ENCODE data around the gene HDGF.

The HDGF gene

GRCh38 chr1:156745881-156746280 is 5.6 kb downstream of the HDGF start:
- DNase-seq: no peak

- DNase-seq: no peak
These were observed 6.6 kb downstream of the HDGF start for GRCh38 chr1:156744786-156745419.

GRCh38 chr1:156744344-156744743 is 7.1 kb downstream of the HDGF start:
- no peak for DNase-seq

GRCh38 chr1:156743367-156744302 is 7.8 kb downstream of the HDGF start:
- no peak for DNase-seq

GRCh38 chr1:156742801-156743200 is 8.7 kb downstream of the HDGF start:
- no peak for DNase-seq

- no peak for DNase-seq
These were observed 9.5 kb downstream of the HDGF start for GRCh38 chr1:156742017-156742416.

- no peak for DNase-seq
These were observed 9.9 kb downstream of the HDGF start for GRCh38 chr1:156741481-156741983.

- peak; percentile 100 for DNase-seq
These were observed 10.6 kb downstream of the HDGF start, which contains the start of gene MRPL24 for GRCh38 chr1:156740741-156741480. MRPL24 (minus strand) TSS chr1:156741088; CDS start chr1:156738704, 2,384 bp downstream.

GRCh38 chr1:156740237-156740740 is 11.2 kb downstream of the HDGF start:
- DNase-seq: no peak

- DNase-seq: no peak
These were observed 12.6 kb downstream of the HDGF start for GRCh38 chr1:156738916-156739315.

GRCh38 chr1:156738407-156738806 is 13.1 kb downstream of the HDGF start:
- no peak for DNase-seq

- no peak for DNase-seq
These were observed 17.4 kb downstream of the HDGF start for GRCh38 chr1:156733989-156734584.

- DNase-seq: peak; percentile 98
These were observed 22.6 kb downstream of the HDGF start, which contains the start of gene ISG20L2 for GRCh38 chr1:156728599-156729462. ISG20L2 (minus strand) TSS chr1:156728766; CDS start chr1:156727652, 1,114 bp downstream.

- DNase-seq: peak; percentile 87
These were observed 23.4 kb downstream of the HDGF start, which contains the start of gene METTL25B for GRCh38 chr1:156727926-156728598. METTL25B (plus strand) TSS chr1:156728469; CDS start chr1:156729105, 636 bp downstream.

- DNase-seq: no peak
These were observed 24.0 kb downstream of the HDGF start for GRCh38 chr1:156727492-156727891.

- peak; percentile 17 for DNase-seq
These were observed 24.8 kb downstream of the HDGF start for GRCh38 chr1:156726549-156727226.

GRCh38 chr1:156725683-156726280 is 25.7 kb downstream of the HDGF start:
- peak; percentile 86 for DNase-seq

- no peak for DNase-seq
These were observed 29.9 kb downstream of the HDGF start for GRCh38 chr1:156721535-156721934.

- DNase-seq: no peak
These were observed 30.3 kb downstream of the HDGF start for GRCh38 chr1:156721131-156721530.

- no peak for DNase-seq
These were observed 34.1 kb downstream of the HDGF start for GRCh38 chr1:156717351-156717750.

All from NCI-H1092 treated with DMSO at 0.1 percent for 48 hours (cell line).